Myocyte (in vitro differentiated cells): ENCODE measurements around the gene RNF112. TPM values are rescaled to one million over a fixed set of nuclear protein-coding genes. Genes with fewer than 3 reads are reported as not detected.
A peak's percentile ranks its signal among the peaks of the same experiment; 100 is the strongest.

ENCODE experiments used
- DNase-seq: peaks from one replicate; pipeline ENCODE4 v3.0.0-alpha.2; 2012; ENCODE audit warnings: low read depth
- total RNA-seq: library from RNA; depleted of rRNA; stranded (reverse); fragments of >200 nt; gene quantifications from 2 replicates; pipeline ENCODE4 v1.2.3, GENCODE V29; 2014

Gene RNF112
- total RNA-seq, 1 donor from 2014 or later = 0.05 TPM

- no peak for DNase-seq
Observed at GRCh38 chr17:19372866-19373504, 38.0 kb upstream of the RNF112 start.

GRCh38 chr17:19374136-19374535, 36.9 kb upstream of the RNF112 start:
- no peak for DNase-seq

GRCh38 chr17:19375732-19376131, 35.3 kb upstream of the RNF112 start:
- DNase-seq = no peak

- DNase-seq = no peak
Observed at GRCh38 chr17:19376811-19377210, 34.2 kb upstream of the RNF112 start.

DNA sequence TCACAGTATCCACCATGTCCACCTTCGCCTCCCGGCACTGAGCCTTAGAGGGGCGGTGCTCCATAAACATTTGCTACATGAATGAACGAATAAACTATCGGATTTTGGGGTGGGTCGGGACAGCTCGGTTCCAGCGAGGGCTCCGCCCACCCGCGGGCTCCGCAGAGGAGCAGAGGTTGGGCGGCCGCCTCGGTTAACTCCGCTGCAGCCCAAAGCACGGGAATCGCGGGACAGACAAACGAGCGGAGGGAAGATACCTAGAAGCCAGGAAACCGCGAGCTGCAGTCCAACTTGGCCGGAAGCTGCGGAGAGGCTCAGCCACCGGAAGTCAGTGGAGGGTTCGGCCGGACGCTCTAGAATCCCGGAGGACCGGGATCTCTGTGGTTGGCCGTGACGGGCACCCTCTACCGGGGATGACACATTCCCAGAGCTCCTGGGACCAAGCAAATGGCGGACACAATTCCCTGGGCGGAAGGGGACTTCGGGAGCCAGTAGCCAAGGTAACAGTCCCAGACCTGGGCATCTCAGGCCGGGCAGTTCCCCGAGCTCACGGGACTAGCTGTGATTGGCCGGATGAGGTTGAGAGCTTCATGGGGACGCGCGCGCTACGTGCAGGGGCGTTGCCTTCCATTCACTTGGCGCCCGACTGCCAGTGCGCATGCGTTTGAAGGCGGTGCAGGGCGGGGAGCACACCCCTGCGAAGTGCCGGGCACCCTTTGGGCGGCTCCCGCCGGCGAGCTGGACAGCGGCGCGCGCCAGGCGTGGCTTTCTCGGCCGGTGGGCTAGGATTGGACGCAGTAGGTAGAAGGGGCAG, 33.2 kb upstream of the RNF112 start:
- peak; percentile 99 for DNase-seq

GRCh38 chr17:19378416-19379360, 32.3 kb upstream of the RNF112 start, which contains the start of gene MAPK7:
MAPK7 (plus strand) TSS chr17:19378498; CDS start chr17:19378901, 403 bp downstream.
- DNase-seq = no peak

DNA sequence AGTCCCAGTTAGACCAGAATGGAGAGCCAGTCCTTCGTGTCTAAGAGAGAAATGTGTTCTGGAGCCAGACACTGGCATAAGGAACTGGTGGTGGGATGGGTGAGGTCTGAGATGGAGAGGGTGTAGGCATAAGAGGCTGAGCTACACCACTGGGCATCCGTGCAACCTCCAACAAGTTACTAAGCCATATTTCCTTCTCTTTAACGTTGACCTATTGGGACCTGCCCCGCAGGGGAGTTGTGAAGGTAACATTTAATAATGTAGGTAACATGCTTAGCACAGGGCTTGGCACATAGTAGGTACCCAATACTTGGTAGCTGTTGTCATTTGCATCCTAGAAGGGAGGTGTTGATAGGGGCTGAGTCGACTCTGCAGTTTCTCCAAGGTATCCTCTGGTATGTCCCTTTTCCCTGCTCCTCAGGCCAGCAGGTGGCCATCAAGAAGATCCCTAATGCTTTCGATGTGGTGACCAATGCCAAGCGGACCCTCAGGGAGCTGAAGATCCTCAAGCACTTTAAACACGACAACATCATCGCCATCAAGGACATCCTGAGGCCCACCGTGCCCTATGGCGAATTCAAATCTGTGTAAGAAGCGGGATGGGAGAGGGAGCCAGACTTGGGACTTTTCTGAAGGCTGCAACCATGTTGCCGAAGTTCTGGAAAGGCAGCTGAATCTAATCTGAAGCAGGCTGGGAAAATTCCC, 31.5 kb upstream of the RNF112 start:
- DNase-seq = no peak

GRCh38 chr17:19380481-19381301, 30.3 kb upstream of the RNF112 start:
- DNase-seq = no peak

DNA sequence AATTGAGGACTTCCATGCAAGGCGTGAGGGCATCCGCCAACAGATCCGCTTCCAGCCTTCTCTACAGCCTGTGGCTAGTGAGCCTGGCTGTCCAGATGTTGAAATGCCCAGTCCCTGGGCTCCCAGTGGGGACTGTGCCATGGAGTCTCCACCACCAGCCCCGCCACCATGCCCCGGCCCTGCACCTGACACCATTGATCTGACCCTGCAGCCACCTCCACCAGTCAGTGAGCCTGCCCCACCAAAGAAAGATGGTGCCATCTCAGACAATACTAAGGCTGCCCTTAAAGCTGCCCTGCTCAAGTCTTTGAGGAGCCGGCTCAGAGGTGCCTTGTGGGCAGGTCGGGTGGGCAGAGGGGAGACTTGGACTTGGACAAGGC, 29.7 kb upstream of the RNF112 start:
- DNase-seq = no peak

DNA sequence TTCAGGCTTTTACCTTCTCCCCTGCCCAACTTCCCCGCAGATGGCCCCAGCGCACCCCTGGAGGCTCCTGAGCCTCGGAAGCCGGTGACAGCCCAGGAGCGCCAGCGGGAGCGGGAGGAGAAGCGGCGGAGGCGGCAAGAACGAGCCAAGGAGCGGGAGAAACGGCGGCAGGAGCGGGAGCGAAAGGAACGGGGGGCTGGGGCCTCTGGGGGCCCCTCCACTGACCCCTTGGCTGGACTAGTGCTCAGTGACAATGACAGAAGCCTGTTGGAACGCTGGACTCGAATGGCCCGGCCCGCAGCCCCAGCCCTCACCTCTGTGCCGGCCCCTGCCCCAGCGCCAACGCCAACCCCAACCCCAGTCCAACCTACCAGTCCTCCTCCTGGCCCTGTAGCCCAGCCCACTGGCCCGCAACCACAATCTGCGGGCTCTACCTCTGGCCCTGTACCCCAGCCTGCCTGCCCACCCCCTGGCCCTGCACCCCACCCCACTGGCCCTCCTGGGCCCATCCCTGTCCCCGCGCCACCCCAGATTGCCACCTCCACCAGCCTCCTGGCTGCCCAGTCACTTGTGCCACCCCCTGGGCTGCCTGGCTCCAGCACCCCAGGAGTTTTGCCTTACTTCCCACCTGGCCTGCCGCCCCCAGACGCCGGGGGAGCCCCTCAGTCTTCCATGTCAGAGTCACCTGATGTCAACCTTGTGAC, 29.1 kb upstream of the RNF112 start:
- no peak for DNase-seq

DNA sequence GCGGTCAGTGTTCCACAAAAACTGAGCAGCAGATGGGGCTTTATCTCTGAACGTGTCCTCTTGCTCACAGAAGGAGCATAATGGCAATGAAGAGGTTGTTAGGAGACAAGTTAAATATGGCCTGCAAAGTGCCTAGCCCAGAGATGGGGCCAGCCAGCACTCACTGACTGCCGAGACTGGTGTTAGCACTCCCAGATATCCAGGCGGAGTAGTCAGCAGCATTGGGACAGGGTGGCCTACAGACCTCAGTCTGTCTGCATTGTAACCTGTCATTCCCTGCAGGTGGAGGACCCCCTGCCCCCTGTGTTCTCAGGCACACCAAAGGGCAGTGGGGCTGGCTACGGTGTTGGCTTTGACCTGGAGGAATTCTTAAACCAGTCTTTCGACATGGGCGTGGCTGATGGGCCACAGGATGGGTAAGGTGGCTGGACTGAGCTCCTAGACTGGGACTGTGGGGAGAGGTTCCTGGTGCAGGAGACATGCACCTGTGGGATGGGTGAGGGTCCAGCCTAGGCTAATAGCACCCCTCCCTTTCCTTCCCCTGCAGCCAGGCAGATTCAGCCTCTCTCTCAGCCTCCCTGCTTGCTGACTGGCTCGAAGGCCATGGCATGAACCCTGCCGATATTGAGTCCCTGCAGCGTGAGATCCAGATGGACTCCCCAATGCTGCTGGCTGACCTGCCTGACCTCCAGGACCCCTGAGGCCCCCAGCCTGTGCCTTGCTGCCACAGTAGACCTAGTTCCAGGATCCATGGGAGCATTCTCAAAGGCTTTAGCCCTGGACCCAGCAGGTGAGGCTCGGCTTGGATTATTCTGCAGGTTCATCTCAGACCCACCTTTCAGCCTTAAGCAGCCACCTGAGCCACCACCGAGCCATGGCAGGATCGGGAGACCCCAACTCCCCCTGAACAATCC, 28.2 kb upstream of the RNF112 start:
- DNase-seq = no peak

DNA sequence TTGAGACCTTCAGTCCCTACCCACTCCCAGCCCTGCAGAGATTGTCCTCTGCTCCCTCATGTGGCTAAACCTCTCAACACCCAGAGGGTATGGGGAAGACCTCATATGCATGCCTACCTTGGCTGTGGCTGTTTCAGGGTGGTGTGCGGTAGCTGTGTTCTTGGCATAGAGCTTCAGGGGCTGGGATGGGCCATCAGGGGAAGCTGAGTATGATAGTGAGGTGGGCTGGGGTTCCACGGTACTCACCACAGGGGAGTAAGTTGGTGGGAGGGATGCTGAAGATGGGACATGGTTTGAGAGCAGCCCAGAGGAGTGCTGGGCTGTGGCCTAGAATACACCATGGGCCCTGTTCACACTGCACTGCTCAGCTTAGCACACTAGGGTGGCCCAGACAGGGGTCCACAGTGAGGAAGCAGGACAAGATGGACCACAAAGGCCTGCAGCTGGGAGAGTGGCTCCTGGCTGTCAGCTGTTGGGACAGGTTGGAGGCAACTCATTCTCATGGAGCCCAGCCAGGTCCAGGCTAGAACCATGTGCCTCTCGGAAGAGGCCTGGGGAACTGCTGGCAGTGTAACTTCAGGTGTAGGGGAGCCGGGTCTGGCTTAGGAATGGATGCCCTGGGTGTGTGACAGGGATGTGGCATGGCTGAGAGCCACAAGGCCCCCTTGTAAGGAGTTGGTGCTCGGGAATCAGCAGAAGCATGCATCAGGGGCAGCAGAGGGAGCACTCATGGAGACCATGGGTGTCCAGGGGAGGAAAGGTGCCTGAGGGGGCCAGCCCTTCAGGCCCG, 27.2 kb upstream of the RNF112 start:
- peak; percentile 62 for DNase-seq

DNA sequence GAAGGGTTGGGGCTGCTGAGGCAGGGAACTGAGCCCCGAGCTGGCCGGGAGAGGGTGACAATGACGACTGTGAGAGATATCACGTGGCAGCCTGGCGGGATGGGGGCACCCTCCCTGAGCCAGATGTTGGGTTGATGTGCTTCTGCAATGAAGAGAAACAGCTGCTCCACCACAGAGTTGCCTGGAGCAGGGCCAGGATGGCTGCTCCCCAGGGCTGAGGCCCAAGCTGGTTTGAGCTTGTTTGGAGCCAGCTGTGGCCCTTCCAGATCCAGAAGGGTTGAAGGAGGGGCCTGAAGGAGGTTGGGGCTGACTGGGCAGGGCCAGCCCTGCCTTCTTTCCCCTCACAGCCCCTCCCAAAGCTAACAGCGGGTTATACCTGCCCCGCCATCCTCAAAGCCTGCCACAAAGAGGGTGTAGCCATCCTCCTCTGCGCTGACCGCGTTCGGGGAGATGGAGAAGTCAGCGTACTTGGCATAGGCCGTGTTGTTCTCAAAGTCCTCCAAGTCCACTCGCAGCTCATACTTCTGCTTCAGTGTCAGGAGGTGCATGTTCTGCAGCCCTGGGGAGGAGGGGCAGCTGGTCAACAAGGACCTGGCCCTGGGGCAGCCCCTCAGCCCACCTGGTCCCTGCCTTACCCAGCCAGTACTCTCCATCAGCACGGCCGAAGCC, 26.2 kb upstream of the RNF112 start:
- DNase-seq = peak; percentile 89

GRCh38 chr17:19385521-19385983, 25.5 kb upstream of the RNF112 start:
- no peak for DNase-seq

GRCh38 chr17:19386051-19386929, 24.7 kb upstream of the RNF112 start:
- DNase-seq = no peak
